ENCODE measurements around the gene GABPA. TPM values are rescaled to one million over a fixed set of nuclear protein-coding genes. Genes with fewer than 3 reads are reported as not detected.

Gene GABPA
- total and polyA plus RNA-seq, 2 experiments from 2014 or later: 17.6 to 24.4 TPM

DNA sequence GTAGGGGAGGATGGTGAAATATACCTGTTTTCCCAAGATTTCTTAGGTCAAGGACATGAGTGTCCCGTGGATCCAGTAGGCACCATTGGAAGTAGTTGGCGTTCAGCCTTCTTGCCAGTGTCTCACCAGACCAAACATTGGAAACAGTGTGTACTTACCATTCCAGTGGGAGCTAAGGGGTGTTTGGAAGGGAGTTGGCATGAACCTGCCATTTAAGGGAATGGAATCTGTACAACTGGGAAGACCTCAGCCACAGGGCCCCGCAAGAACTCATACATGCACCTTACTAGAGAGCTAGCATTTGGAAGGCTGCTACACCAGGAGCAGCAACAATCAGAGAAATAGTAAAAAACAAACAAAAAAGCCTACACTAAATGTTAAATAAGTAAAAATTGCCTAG, 12.8 kb upstream of the GABPA start:
- H3K9me2 ChIP-seq (ENCODE audit: insufficient read depth): no peaks in the 10 kb centered on the region
- no peaks in the 10 kb centered on the region for H4K20me1 ChIP-seq (ENCODE audit: insufficient read depth)
- peaks cover 42% of the 10 kb centered on the region for H3K36me3 ChIP-seq (ENCODE audit: low read depth)
- H3K4me3 ChIP-seq: no peak overlapping the region
- no peak overlapping the region for H2AFZ ChIP-seq
- H3K4me2 ChIP-seq (ENCODE audit: unreplicated experiment): no peak overlapping the region
- H3K79me2 ChIP-seq (ENCODE audit: insufficient read depth): peaks cover 12% of the 10 kb centered on the region
- no peaks in the 10 kb centered on the region for H3K9me3 ChIP-seq (ENCODE audit: low read depth)
- no peaks in the 10 kb centered on the region for H3K4me1 ChIP-seq (ENCODE audit: insufficient read depth)
- WGBS, 2 experiments (ENCODE audit: low coverage in 1 of 2, low lambda C conversion rate in 2 of 2, missing lambda C conversion rate in 2 of 2): 97 to 100% methylated on average over 3 of the region's 3 CpGs
- in situ Hi-C loops (cut with MboI): no loop called here
- no peaks in the 10 kb centered on the region for H3K27me3 ChIP-seq (replicated peaks; ENCODE audit: insufficient read depth)
- H3F3A ChIP-seq (ENCODE audit: insufficient read depth): 0 out of 2 replicates have a peak, but pooled peaks cover 9% of the 10 kb centered on the region
- H3K9ac ChIP-seq: no peak overlapping the region
- H3K27ac ChIP-seq: no peak overlapping the region
- no peak for TF ChIP-seq EZH2 (IDR thresholded peaks at IDR 0.05; ENCODE audit: insufficient read depth, poor library complexity, severe bottlenecking)
- TF ChIP-seq EZH2phosphoT487 (IDR thresholded peaks at IDR 0.05; ENCODE audit: insufficient read depth, low read depth): no peak
- no peak for DNase-seq

DNA sequence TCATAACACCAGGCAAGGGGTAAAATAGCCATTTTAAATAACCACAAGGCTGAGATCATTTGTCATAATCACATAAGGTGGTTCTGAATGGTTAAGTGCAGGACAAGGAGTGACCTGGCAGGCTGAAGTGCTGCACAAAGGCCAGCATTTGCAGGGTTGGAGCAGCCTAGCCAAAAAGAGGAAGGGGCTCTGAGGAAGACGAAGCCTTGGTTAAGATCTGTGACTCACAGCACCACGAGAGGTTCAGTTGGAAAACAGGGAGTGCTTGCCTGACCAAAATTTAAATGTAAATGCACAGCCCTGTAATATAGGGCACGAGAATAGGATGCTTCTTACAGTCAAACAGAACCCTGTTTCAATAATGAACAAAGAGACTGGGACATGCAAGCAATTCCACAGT, 12.1 kb upstream of the GABPA start:
- no peak for DNase-seq
- H3K9ac ChIP-seq: no peak overlapping the region
- H3K4me3 ChIP-seq: no peak overlapping the region
- in situ Hi-C loops (cut with MboI): no loop called here
- peaks cover 46% of the 10 kb centered on the region for H3K36me3 ChIP-seq (ENCODE audit: low read depth)
- peaks cover 19% of the 10 kb centered on the region for H3K79me2 ChIP-seq (ENCODE audit: insufficient read depth)
- no peak overlapping the region for H3K27ac ChIP-seq
- 0 out of 2 replicates have a peak, but pooled peaks cover 10% of the 10 kb centered on the region for H3F3A ChIP-seq (ENCODE audit: insufficient read depth)
- no peak overlapping the region for H2AFZ ChIP-seq
- H3K27me3 ChIP-seq (replicated peaks; ENCODE audit: insufficient read depth): no peaks in the 10 kb centered on the region
- no peaks in the 10 kb centered on the region for H3K4me1 ChIP-seq (ENCODE audit: insufficient read depth)
- TF ChIP-seq EZH2phosphoT487 (IDR thresholded peaks at IDR 0.05; ENCODE audit: insufficient read depth, low read depth) (no peak), EZH2 (IDR thresholded peaks at IDR 0.05; ENCODE audit: insufficient read depth, poor library complexity, severe bottlenecking) (no peak)
- H3K9me3 ChIP-seq (ENCODE audit: low read depth): no peaks in the 10 kb centered on the region
- H4K20me1 ChIP-seq (ENCODE audit: insufficient read depth): no peaks in the 10 kb centered on the region
- no peaks in the 10 kb centered on the region for H3K9me2 ChIP-seq (ENCODE audit: insufficient read depth)
- H3K4me2 ChIP-seq (ENCODE audit: unreplicated experiment): no peak overlapping the region
- 95 to 98% methylated on average over 3 of the region's 3 CpGs for WGBS, 2 experiments (ENCODE audit: low coverage in 1 of 2, low lambda C conversion rate in 2 of 2, missing lambda C conversion rate in 2 of 2)

DNA sequence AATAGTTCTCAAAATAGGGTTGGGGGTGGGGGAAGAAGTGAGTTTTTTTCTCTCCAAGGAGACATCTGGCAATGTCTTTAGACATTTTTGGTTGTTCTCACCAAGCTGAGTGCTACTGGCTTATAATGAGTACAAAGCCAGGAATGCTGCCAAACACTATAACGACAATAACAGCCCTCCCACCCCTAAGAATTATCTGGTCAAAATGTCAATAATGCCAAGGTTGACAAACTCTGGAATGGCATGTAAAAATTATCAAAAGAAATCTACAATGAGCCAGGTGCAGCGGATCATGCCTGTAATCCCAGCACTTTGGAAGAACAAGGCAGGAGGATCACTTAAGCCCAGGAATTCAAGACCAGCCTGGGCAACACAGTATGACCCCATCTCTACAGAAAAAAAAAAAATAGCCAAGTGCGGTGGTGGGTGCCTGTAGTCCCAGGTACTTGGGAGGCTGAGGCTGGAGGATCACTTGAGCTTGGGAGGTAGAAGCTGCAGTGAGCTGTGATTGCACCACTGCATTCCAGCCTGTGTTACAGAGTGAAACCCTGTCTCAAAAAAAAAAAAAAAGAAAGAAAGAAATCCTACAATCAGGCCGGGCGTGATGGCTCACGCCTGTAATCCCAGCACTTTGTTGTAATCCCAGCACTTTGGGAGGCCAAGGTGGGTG, 2.5 kb upstream of the GABPA start:
- H3K4me2 ChIP-seq (ENCODE audit: unreplicated experiment): no peak overlapping the region
- no peak for TF ChIP-seq EZH2 (IDR thresholded peaks at IDR 0.05; ENCODE audit: insufficient read depth, poor library complexity, severe bottlenecking)
- TF ChIP-seq EZH2phosphoT487 (IDR thresholded peaks at IDR 0.05; ENCODE audit: insufficient read depth, low read depth): no peak
- H3K27me3 ChIP-seq (replicated peaks; ENCODE audit: insufficient read depth): no peaks in the 10 kb centered on the region
- 84 to 85% methylated on average over 6 of the region's 6 CpGs for WGBS, 2 experiments (ENCODE audit: low coverage in 1 of 2, low lambda C conversion rate in 2 of 2, missing lambda C conversion rate in 2 of 2)
- no peak for DNase-seq
- no peaks in the 10 kb centered on the region for H3K9me2 ChIP-seq (ENCODE audit: insufficient read depth)
- in situ Hi-C loops (cut with MboI): no loop called here
- H3K9ac ChIP-seq: no peak overlapping the region
- H3K27ac ChIP-seq: peak overlapping the region; percentile 97; the same call in 1 of the 2 replicates
- no peak overlapping the region for H2AFZ ChIP-seq
- H3F3A ChIP-seq (ENCODE audit: insufficient read depth): peaks cover 29% of the 10 kb centered on the region; the same call in 1 of the 2 replicates
- H3K9me3 ChIP-seq (ENCODE audit: low read depth): no peaks in the 10 kb centered on the region
- H3K4me1 ChIP-seq (ENCODE audit: insufficient read depth): peaks cover 26% of the 10 kb centered on the region
- no peak overlapping the region for H3K4me3 ChIP-seq
- H4K20me1 ChIP-seq (ENCODE audit: insufficient read depth): no peaks in the 10 kb centered on the region
- H3K36me3 ChIP-seq (ENCODE audit: low read depth): peaks cover 31% of the 10 kb centered on the region
- H3K79me2 ChIP-seq (ENCODE audit: insufficient read depth): peaks cover 89% of the 10 kb centered on the region

DNA sequence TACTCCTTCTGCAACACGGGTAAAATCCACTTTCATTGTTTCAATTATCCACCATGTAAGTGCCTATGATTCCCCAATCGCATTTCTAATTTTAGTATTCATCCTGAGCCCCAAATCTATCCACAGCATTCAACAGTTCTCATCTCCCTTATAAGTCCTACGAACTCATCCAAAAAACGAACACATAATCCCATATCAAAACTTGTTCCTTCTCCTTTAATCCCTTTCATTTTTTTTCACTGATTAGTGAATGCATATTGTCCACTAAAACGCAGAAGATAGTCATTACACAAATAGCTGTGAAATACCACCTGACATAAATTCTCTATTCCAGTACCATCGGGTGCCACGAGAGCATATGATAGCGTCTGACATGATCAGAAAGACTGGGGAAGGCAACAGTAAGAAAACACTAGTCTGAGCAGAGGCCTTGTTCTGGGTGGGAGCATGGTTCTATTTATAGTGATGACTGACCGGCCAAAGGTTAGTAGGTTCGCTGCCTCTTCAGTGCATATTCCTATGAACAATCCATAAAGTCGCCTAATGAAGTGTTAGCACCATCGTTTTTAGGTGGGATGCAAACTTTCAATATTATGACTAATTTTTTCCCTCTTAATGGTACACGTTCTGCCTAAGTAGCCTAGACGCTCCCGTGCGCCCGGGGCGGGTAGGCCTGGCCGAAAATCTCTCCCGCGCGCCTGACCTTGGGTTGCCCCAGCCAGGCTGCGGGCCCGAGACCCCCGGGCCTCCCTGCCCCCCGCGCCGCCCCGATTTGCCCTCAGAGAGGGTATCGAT, 716 bp upstream of the GABPA start:
- in situ Hi-C loops (cut with MboI): no loop called here
- H2AFZ ChIP-seq: peak overlapping the region; percentile 89
- WGBS, 2 experiments (ENCODE audit: low coverage in 1 of 2, low lambda C conversion rate in 2 of 2, missing lambda C conversion rate in 2 of 2): 2% methylated on average over 28 to 30 of the region's 30 CpGs
- H3K27ac ChIP-seq: peak overlapping the region; percentile 97
- peak overlapping the region; percentile 96 for H3K9ac ChIP-seq
- no peak for TF ChIP-seq EZH2phosphoT487 (IDR thresholded peaks at IDR 0.05; ENCODE audit: insufficient read depth, low read depth)
- TF ChIP-seq EZH2 (IDR thresholded peaks at IDR 0.05; ENCODE audit: insufficient read depth, poor library complexity, severe bottlenecking): no peak
- H4K20me1 ChIP-seq (ENCODE audit: insufficient read depth): no peaks in the 10 kb centered on the region
- H3K9me2 ChIP-seq (ENCODE audit: insufficient read depth): no peaks in the 10 kb centered on the region
- no peaks in the 10 kb centered on the region for H3K9me3 ChIP-seq (ENCODE audit: low read depth)
- peaks cover 13% of the 10 kb centered on the region for H3K36me3 ChIP-seq (ENCODE audit: low read depth)
- H3K4me1 ChIP-seq (ENCODE audit: insufficient read depth): peaks cover 30% of the 10 kb centered on the region
- peaks cover 24% of the 10 kb centered on the region; the same call in 1 of the 2 replicates for H3F3A ChIP-seq (ENCODE audit: insufficient read depth)
- H3K4me3 ChIP-seq: peak overlapping the region; percentile 99
- no peaks in the 10 kb centered on the region for H3K27me3 ChIP-seq (replicated peaks; ENCODE audit: insufficient read depth)
- H3K4me2 ChIP-seq (ENCODE audit: unreplicated experiment): peak overlapping the region; percentile 99
- peak; percentile 75 for DNase-seq
- peaks cover 89% of the 10 kb centered on the region for H3K79me2 ChIP-seq (ENCODE audit: insufficient read depth)
